Stimulated activated CD4-positive, alpha-beta T cell treated with anti-CD3 and anti-CD28 coated beads, Interleukin-1b, Interleukin-23, amount 100 ng/mL, for 4 hours (primary cell): ENCODE measurements around the gene ANKRD10.

Source experiments
- DNase-seq, 2 donors: peaks; one replicate each; pipeline ENCODE4 v3.0.0-alpha.2; 2020; ENCODE audit warnings: low read depth in 2 of 2

The ANKRD10 gene

GRCh38 chr13:110914331-110915056 lies 375 bp downstream of the ANKRD10 start:
- DNase-seq = peak; percentile 51 to 74

GRCh38 chr13:110914081-110914330 lies 863 bp downstream of the ANKRD10 start:
- no peak for DNase-seq

GRCh38 chr13:110913322-110914080 lies 1.4 kb downstream of the ANKRD10 start:
- DNase-seq = no peak

- no peak for DNase-seq
Measured at GRCh38 chr13:110912651-110913051, 2.2 kb downstream of the ANKRD10 start.

GRCh38 chr13:110911880-110912279 lies 3.0 kb downstream of the ANKRD10 start:
- DNase-seq = no peak

GRCh38 chr13:110910013-110910890 lies 4.6 kb downstream of the ANKRD10 start:
- DNase-seq = no peak

GRCh38 chr13:110907951-110908898 lies 6.6 kb downstream of the ANKRD10 start:
- no peak for DNase-seq

- no peak for DNase-seq
Measured at GRCh38 chr13:110907301-110907700, 7.6 kb downstream of the ANKRD10 start.

GRCh38 chr13:110904748-110905147 lies 10.1 kb downstream of the ANKRD10 start:
- no peak for DNase-seq

- DNase-seq = no peak
Measured at GRCh38 chr13:110902370-110902769, 12.5 kb downstream of the ANKRD10 start.

GRCh38 chr13:110897521-110897920 lies 17.3 kb downstream of the ANKRD10 start:
- DNase-seq = no peak

GRCh38 chr13:110897014-110897413 lies 17.9 kb downstream of the ANKRD10 start:
- no peak for DNase-seq

- DNase-seq = no peak
Measured at GRCh38 chr13:110894086-110894485, 20.8 kb downstream of the ANKRD10 start.

- DNase-seq = no peak
Measured at GRCh38 chr13:110893571-110893970, 21.3 kb downstream of the ANKRD10 start.

- DNase-seq = no peak
Measured at GRCh38 chr13:110890279-110891165, 24.3 kb downstream of the ANKRD10 start.

GRCh38 chr13:110888390-110888789 lies 26.5 kb downstream of the ANKRD10 start:
- DNase-seq = no peak

GRCh38 chr13:110887597-110888333 lies 27.1 kb downstream of the ANKRD10 start:
- DNase-seq = no peak

GRCh38 chr13:110886870-110887596 lies 27.8 kb downstream of the ANKRD10 start:
- no peak for DNase-seq
